HepG2 (cell line): Measurements from ENCODE around the gene GLYAT. TPM values are rescaled to one million over a fixed set of nuclear protein-coding genes. Genes with fewer than 3 reads are reported as not detected.
A peak's percentile ranks its signal among the peaks of the same experiment; 100 is the strongest.

Source experiments
- EED ChIP-seq: sonication (generic); formaldehyde crosslinking; IDR thresholded peaks from 2 replicates; pipeline ENCODE4 v1.5.0; 2020; ENCODE audit warnings: mild to moderate bottlenecking, missing genetic modification reagents
- HNRNPH1 ChIP-seq: fragments of 200-400 bp; formaldehyde crosslinking; optimal IDR thresholded peaks from 2 replicates; pipeline ENCODE3; 2017; ENCODE audit warnings: mild to moderate bottlenecking, low read depth, low read length
- LCORL ChIP-seq, 2 experiments: fragments of 450-650 bp in 1 of 2; sonication (generic) in 1 of 2; formaldehyde crosslinking in 1 of 2; IDR thresholded peaks; 2 replicates each; pipeline versions ENCODE4 v1.5.0 to v1.6.1; 2017 to 2020; ENCODE audit warnings: antibody characterized with exemption in 1 of 2, missing genetic modification reagents in 1 of 2
- SP140L ChIP-seq: sonication (generic); formaldehyde crosslinking; IDR thresholded peaks from 2 replicates; pipeline ENCODE4 v1.4.0; 2020; ENCODE audit warnings: missing genetic modification reagents, borderline replicate concordance
- polyA plus RNA-seq, 8 experiments: library from polyadenylated mRNA; depleted of rRNA in 3 of 8; stranded (reverse) in 7 of 8; unstranded in 1 of 8; fragments of >200 nt; fragmentation: Illumina TruSeq in 4 of 8; extraction: Trizol in 4 of 8; gene quantifications; 2 replicates each; pipeline versions ENCODE4 v1.2.1 to v1.2.3, GENCODE V29; 2011 to 2016; ENCODE audit warnings: low read depth in 4 of 8, missing spikeins in 1 of 8, mixed read lengths in 1 of 8; ENCODE audit not compliant: insufficient read depth in 1 of 8
- total RNA-seq, 5 experiments: library from RNA; depleted of rRNA; stranded (reverse); fragments of >200 nt; fragmentation: Illumina TruSeq; extraction: Trizol; gene quantifications; 2 replicates each; pipeline ENCODE4 v1.2.3, GENCODE V29; 2016; ENCODE audit warnings: low read depth in 1 of 5
- TF ChIP-seq, protein P1 (sequence below): sonication (generic); formaldehyde crosslinking; IDR thresholded peaks from 2 replicates; pipeline ENCODE4; 2020; ENCODE audit warnings: missing genetic modification reagents, mild to moderate bottlenecking, borderline replicate concordance
- TF ChIP-seq, protein P2 (sequence below): sonication (generic); formaldehyde crosslinking; IDR thresholded peaks from 2 replicates; pipeline ENCODE4 v1.5.0; 2020; ENCODE audit warnings: mild to moderate bottlenecking, missing genetic modification reagents
- TF ChIP-seq, protein P3 (sequence below): sonication (generic); formaldehyde crosslinking; IDR thresholded peaks from 2 replicates; pipeline ENCODE4 v1.5.0; 2020; ENCODE audit warnings: mild to moderate bottlenecking, missing genetic modification reagents
- TF ChIP-seq, protein P4 (sequence below): sonication (generic); formaldehyde crosslinking; IDR thresholded peaks from 2 replicates; pipeline ENCODE4 v1.4.0; 2020; ENCODE audit warnings: missing genetic modification reagents
- TF ChIP-seq, protein P5 (sequence below): fragments of 450-650 bp; IDR thresholded peaks from 2 replicates; pipeline ENCODE4 v1.6.1; 2017; ENCODE audit warnings: mild to moderate bottlenecking
- TF ChIP-seq, protein P6 (sequence below): sonication (generic); formaldehyde crosslinking; IDR thresholded peaks from 2 replicates; pipeline ENCODE4 v1.4.0; 2020; ENCODE audit warnings: missing genetic modification reagents

The GLYAT gene
- total and polyA plus RNA-seq, 2 of the 13 experiments (the other 11 are each of a cell fraction or from before 2014, with no cell fraction given): not detected

DNA sequence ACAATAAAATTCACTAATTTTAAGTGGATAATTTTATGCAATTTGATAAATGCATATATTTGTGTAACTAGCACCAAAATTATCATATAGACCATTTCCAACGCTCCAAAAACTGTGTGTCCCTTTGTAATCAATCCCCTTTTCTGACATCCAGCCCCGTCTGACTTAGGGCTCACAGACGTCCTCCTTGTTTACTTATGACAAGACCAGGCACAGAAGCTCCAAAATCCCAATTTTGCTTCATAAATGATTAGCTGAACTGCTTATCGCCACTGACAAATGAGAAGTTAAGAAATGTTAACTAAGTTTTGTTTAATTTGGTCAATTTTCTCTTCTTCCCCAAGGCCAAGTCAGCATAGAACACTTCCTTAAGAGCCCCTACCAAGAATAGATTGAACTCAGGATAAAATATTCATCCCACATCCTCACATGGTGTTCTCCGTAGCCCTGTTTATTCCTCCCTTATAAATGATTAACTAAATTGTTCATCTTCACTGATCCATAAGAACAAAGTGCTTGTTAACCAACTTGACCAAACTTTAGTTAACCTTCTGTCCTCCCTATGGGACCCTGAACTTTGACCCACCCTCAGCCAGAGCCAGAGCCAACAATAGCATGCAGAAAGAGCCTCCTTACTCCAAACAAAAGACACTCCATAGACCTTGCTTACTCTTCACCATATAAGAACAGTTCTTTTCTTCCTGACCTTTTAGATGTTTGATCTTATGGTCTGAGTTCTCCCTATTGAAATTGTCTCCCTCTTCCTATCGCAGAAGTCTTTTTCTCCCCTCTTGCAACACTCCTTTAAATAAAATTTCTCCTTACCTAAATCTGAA is 30.8 kb upstream of the GLYAT start (continued):
- TF ChIP-seq, protein P1, sequence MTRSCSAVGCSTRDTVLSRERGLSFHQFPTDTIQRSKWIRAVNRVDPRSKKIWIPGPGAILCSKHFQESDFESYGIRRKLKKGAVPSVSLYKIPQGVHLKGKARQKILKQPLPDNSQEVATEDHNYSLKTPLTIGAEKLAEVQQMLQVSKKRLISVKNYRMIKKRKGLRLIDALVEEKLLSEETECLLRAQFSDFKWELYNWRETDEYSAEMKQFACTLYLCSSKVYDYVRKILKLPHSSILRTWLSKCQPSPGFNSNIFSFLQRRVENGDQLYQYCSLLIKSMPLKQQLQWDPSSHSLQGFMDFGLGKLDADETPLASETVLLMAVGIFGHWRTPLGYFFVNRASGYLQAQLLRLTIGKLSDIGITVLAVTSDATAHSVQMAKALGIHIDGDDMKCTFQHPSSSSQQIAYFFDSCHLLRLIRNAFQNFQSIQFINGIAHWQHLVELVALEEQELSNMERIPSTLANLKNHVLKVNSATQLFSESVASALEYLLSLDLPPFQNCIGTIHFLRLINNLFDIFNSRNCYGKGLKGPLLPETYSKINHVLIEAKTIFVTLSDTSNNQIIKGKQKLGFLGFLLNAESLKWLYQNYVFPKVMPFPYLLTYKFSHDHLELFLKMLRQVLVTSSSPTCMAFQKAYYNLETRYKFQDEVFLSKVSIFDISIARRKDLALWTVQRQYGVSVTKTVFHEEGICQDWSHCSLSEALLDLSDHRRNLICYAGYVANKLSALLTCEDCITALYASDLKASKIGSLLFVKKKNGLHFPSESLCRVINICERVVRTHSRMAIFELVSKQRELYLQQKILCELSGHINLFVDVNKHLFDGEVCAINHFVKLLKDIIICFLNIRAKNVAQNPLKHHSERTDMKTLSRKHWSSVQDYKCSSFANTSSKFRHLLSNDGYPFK: no peak
- TF ChIP-seq, protein P2, sequence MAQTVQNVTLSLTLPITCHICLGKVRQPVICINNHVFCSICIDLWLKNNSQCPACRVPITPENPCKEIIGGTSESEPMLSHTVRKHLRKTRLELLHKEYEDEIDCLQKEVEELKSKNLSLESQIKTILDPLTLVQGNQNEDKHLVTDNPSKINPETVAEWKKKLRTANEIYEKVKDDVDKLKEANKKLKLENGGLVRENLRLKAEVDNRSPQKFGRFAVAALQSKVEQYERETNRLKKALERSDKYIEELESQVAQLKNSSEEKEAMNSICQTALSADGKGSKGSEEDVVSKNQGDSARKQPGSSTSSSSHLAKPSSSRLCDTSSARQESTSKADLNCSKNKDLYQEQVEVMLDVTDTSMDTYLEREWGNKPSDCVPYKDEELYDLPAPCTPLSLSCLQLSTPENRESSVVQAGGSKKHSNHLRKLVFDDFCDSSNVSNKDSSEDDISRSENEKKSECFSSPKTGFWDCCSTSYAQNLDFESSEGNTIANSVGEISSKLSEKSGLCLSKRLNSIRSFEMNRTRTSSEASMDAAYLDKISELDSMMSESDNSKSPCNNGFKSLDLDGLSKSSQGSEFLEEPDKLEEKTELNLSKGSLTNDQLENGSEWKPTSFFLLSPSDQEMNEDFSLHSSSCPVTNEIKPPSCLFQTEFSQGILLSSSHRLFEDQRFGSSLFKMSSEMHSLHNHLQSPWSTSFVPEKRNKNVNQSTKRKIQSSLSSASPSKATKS (CRISPR knock-in tag): no peak
- TF ChIP-seq EED (CRISPR knock-in tag) (no peak), HNRNPH1 (no peak), SP140L (CRISPR knock-in tag) (0 out of 2 replicates have a peak, but pooled peaks have one; percentile 73), LCORL (IDR thresholded peaks at IDR 0.05) (no peak), LCORL (CRISPR knock-in tag; IDR thresholded peaks at IDR 0.05) (peak; percentile 69)
- TF ChIP-seq, protein P3, sequence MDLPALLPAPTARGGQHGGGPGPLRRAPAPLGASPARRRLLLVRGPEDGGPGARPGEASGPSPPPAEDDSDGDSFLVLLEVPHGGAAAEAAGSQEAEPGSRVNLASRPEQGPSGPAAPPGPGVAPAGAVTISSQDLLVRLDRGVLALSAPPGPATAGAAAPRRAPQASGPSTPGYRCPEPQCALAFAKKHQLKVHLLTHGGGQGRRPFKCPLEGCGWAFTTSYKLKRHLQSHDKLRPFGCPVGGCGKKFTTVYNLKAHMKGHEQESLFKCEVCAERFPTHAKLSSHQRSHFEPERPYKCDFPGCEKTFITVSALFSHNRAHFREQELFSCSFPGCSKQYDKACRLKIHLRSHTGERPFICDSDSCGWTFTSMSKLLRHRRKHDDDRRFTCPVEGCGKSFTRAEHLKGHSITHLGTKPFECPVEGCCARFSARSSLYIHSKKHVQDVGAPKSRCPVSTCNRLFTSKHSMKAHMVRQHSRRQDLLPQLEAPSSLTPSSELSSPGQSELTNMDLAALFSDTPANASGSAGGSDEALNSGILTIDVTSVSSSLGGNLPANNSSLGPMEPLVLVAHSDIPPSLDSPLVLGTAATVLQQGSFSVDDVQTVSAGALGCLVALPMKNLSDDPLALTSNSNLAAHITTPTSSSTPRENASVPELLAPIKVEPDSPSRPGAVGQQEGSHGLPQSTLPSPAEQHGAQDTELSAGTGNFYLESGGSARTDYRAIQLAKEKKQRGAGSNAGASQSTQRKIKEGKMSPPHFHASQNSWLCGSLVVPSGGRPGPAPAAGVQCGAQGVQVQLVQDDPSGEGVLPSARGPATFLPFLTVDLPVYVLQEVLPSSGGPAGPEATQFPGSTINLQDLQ (CRISPR knock-in tag): no peak
- TF ChIP-seq, protein P4, sequence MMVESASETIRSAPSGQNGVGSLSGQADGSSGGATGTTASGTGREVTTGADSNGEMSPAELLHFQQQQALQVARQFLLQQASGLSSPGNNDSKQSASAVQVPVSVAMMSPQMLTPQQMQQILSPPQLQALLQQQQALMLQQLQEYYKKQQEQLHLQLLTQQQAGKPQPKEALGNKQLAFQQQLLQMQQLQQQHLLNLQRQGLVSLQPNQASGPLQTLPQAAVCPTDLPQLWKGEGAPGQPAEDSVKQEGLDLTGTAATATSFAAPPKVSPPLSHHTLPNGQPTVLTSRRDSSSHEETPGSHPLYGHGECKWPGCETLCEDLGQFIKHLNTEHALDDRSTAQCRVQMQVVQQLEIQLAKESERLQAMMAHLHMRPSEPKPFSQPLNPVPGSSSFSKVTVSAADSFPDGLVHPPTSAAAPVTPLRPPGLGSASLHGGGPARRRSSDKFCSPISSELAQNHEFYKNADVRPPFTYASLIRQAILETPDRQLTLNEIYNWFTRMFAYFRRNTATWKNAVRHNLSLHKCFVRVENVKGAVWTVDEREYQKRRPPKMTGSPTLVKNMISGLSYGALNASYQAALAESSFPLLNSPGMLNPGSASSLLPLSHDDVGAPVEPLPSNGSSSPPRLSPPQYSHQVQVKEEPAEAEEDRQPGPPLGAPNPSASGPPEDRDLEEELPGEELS (CRISPR knock-in tag): peak; percentile 86
- TF ChIP-seq, protein P5, sequence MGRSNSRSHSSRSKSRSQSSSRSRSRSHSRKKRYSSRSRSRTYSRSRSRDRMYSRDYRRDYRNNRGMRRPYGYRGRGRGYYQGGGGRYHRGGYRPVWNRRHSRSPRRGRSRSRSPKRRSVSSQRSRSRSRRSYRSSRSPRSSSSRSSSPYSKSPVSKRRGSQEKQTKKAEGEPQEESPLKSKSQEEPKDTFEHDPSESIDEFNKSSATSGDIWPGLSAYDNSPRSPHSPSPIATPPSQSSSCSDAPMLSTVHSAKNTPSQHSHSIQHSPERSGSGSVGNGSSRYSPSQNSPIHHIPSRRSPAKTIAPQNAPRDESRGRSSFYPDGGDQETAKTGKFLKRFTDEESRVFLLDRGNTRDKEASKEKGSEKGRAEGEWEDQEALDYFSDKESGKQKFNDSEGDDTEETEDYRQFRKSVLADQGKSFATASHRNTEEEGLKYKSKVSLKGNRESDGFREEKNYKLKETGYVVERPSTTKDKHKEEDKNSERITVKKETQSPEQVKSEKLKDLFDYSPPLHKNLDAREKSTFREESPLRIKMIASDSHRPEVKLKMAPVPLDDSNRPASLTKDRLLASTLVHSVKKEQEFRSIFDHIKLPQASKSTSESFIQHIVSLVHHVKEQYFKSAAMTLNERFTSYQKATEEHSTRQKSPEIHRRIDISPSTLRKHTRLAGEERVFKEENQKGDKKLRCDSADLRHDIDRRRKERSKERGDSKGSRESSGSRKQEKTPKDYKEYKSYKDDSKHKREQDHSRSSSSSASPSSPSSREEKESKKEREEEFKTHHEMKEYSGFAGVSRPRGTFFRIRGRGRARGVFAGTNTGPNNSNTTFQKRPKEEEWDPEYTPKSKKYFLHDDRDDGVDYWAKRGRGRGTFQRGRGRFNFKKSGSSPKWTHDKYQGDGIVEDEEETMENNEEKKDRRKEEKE: no peak
- TF ChIP-seq, protein P6, sequence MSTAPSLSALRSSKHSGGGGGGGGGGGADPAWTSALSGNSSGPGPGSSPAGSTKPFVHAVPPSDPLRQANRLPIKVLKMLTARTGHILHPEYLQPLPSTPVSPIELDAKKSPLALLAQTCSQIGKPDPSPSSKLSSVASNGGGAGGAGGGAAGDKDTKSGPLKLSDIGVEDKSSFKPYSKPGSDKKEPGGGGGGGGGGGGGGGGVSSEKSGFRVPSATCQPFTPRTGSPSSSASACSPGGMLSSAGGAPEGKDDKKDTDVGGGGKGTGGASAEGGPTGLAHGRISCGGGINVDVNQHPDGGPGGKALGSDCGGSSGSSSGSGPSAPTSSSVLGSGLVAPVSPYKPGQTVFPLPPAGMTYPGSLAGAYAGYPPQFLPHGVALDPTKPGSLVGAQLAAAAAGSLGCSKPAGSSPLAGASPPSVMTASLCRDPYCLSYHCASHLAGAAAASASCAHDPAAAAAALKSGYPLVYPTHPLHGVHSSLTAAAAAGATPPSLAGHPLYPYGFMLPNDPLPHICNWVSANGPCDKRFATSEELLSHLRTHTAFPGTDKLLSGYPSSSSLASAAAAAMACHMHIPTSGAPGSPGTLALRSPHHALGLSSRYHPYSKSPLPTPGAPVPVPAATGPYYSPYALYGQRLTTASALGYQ (CRISPR knock-in tag): peak; percentile 37; the same call in 1 of the 2 replicates
